H1 (cell line): ENCODE results near the gene EDN1. TPM values are rescaled to one million over a fixed set of nuclear protein-coding genes. Genes with fewer than 3 reads are reported as not detected.

Experiments used
- CTCF ChIA-PET: fragments of 300-600 bp; sonication (Branson Sonifier 250); formaldehyde crosslinking; loops from one replicate; lab custom pipeline; 2021; ENCODE audit not compliant: partially characterized antibody; lab: Charles Lee
- POLR2A ChIA-PET: fragments of 300-600 bp; sonication (Branson Sonifier 250); formaldehyde crosslinking; loops from one replicate; lab custom pipeline; 2021; ENCODE audit warnings: inconsistent platforms; ENCODE audit not compliant: partially characterized antibody; lab: Charles Lee
- DNase-seq, 2 experiments: peaks; one replicate each; pipeline versions ENCODE4 v3.0.0 to v3.0.0-alpha.2; 2010 to 2022; ENCODE audit warnings: low spot score in 2 of 2, low read depth in 1 of 2, mixed read lengths in 1 of 2
- FAIRE-seq: peaks from 2 replicates; lab custom pipeline; 2011; peaks lifted over from hg19 to GRCh38; lab: Jason Lieb, UNC
- H2AFZ ChIP-seq: 2 replicates; pipeline ENCODE4 v1.8.1; 2012; ENCODE audit warnings: low read length, inconsistent platforms
- H2AK5ac ChIP-seq: 2 replicates; pipeline ENCODE4 v1.6.1; 2013; ENCODE audit warnings: low read depth, low read length
- H2BK120ac ChIP-seq: replicated peaks from 2 replicates; pipeline ENCODE3; 2013; ENCODE audit warnings: low read depth, low read length, inconsistent platforms
- H2BK12ac ChIP-seq: 2 replicates; pipeline ENCODE4 v1.6.1; 2013; ENCODE audit warnings: low read depth, low read length
- H2BK15ac ChIP-seq: 2 replicates; pipeline ENCODE4 v1.6.1; 2013; ENCODE audit warnings: low read length
- H2BK20ac ChIP-seq: 2 replicates; pipeline ENCODE4 v1.6.1; 2013; ENCODE audit warnings: low read length
- H2BK5ac ChIP-seq: 2 replicates; pipeline ENCODE4 v1.6.1; 2013; ENCODE audit warnings: low read depth, low read length
- H3K14ac ChIP-seq: 2 replicates; pipeline ENCODE4 v1.6.1; 2013; ENCODE audit warnings: inconsistent platforms; ENCODE audit not compliant: insufficient read length
- H3K18ac ChIP-seq: 2 replicates; pipeline ENCODE4 v1.6.1; 2013; ENCODE audit warnings: low read length; ENCODE audit errors: extremely low read depth
- H3K23ac ChIP-seq: 2 replicates; pipeline ENCODE4 v1.6.1; 2013; ENCODE audit warnings: inconsistent platforms; ENCODE audit not compliant: insufficient read length
- H3K23me2 ChIP-seq: 2 replicates; pipeline ENCODE4 v1.6.1; 2013; ENCODE audit warnings: low read depth, low read length
- H3K27ac ChIP-seq: 2 replicates; pipeline ENCODE4 v1.6.1; 2011; ENCODE audit warnings: low read depth, low read length, inconsistent platforms
- H3K27me3 ChIP-seq, 4 experiments: replicated peaks in 1 of 4; 1 replicate in 1 of 4; 2 replicates in 3 of 4; pipeline versions ENCODE4 v1.6.1 to v1.8.1; 2011 to 2013; ENCODE audit warnings: low read length in 3 of 4, mild to moderate bottlenecking in 3 of 4, inconsistent platforms in 2 of 4, mixed read lengths in 2 of 4, moderate library complexity in 1 of 4; ENCODE audit not compliant: control insufficient read depth in 3 of 4, insufficient read depth in 3 of 4; ENCODE audit errors: extremely low read depth in 1 of 4
- H3K36me3 ChIP-seq, 4 experiments: 2 replicates each; pipeline versions ENCODE4 v1.6.1 to v1.8.1; 2011 to 2013; ENCODE audit warnings: mild to moderate bottlenecking in 4 of 4, low read length in 3 of 4, moderate library complexity in 2 of 4, control low read depth in 1 of 4, inconsistent platforms in 1 of 4; ENCODE audit not compliant: insufficient read depth in 4 of 4, control insufficient read depth in 2 of 4
- H3K4ac ChIP-seq: replicated peaks from 2 replicates; pipeline ENCODE3; 2013; ENCODE audit warnings: low read length, low read depth, mixed read lengths, inconsistent platforms; ENCODE audit not compliant: insufficient read length
- H3K4me1 ChIP-seq, 4 experiments: replicated peaks in 1 of 4; 1 replicate in 1 of 4; 2 replicates in 3 of 4; pipeline versions ENCODE4 v1.6.1 to v1.8.1; 2011 to 2013; ENCODE audit warnings: low read length in 3 of 4, inconsistent platforms in 2 of 4, mixed read lengths in 1 of 4; ENCODE audit not compliant: insufficient read depth in 4 of 4, control insufficient read depth in 3 of 4
- H3K4me2 ChIP-seq, 2 experiments: 2 replicates each; pipeline versions ENCODE4 v1.6.1 to v1.8.1; 2011 to 2013; ENCODE audit warnings: low read depth in 2 of 2, low read length in 2 of 2, control low read depth in 1 of 2, inconsistent platforms in 1 of 2, mild to moderate bottlenecking in 1 of 2; ENCODE audit not compliant: insufficient read depth in 1 of 2
- H3K4me3 ChIP-seq, 4 experiments: fragments of 200-600, 300-600 bp in 1 of 4; sonication (generic), shearing (Covaris generic), sonication (Bioruptor Twin) in 1 of 4; 2 replicates each; pipeline versions ENCODE4 v1.5.1 to v1.8.1; 2011 to 2016; ENCODE audit warnings: low read length in 4 of 4, low read depth in 3 of 4, control low read depth in 2 of 4, inconsistent platforms in 2 of 4, mild to moderate bottlenecking in 2 of 4, mixed read lengths in 1 of 4, moderate library complexity in 1 of 4; ENCODE audit not compliant: insufficient read depth in 2 of 4; ENCODE audit errors: extremely low read depth in 1 of 4
- H3K56ac ChIP-seq: replicated peaks from 2 replicates; pipeline ENCODE3; 2013; ENCODE audit warnings: low read depth, mild to moderate bottlenecking, mixed read lengths, low read length, inconsistent platforms; ENCODE audit not compliant: insufficient read length
- H3K79me1 ChIP-seq: 2 replicates; pipeline ENCODE4 v1.6.1; 2013; ENCODE audit warnings: low read depth, low read length, control low read depth
- H3K79me2 ChIP-seq, 2 experiments: 2 replicates each; pipeline versions ENCODE4 v1.6.1 to v1.8.1; 2012 to 2013; ENCODE audit warnings: low read length in 2 of 2, mild to moderate bottlenecking in 2 of 2, inconsistent platforms in 1 of 2; ENCODE audit not compliant: insufficient read depth in 2 of 2, control insufficient read depth in 1 of 2
- H3K9ac ChIP-seq, 4 experiments: replicated peaks in 1 of 4; 1 replicate in 1 of 4; 2 replicates in 3 of 4; pipeline versions ENCODE4 v1.6.1 to v1.8.1; 2011 to 2013; ENCODE audit warnings: low read depth in 3 of 4, low read length in 3 of 4, control low read depth in 2 of 4, mild to moderate bottlenecking in 2 of 4, moderate library complexity in 2 of 4, inconsistent platforms in 1 of 4; ENCODE audit errors: extremely low read depth in 1 of 4
- H3K9me3 ChIP-seq, 2 experiments: 2 replicates each; pipeline versions ENCODE4 v1.6.1 to v1.8.1; 2012 to 2013; ENCODE audit warnings: mild to moderate bottlenecking in 2 of 2, moderate library complexity in 2 of 2, control low read depth in 1 of 2, inconsistent platforms in 1 of 2, low read depth in 1 of 2, low read length in 1 of 2, mixed read lengths in 1 of 2; ENCODE audit not compliant: insufficient read depth in 2 of 2
- H4K20me1 ChIP-seq, 2 experiments: replicated peaks in 1 of 2; 2 replicates each; pipeline versions ENCODE3 to v1.8.1; 2011 to 2013; ENCODE audit warnings: inconsistent platforms in 2 of 2, low read length in 2 of 2, mild to moderate bottlenecking in 1 of 2; ENCODE audit not compliant: insufficient read depth in 2 of 2, control insufficient read depth in 1 of 2
- H4K5ac ChIP-seq: 2 replicates; pipeline ENCODE4 v1.6.1; 2013; ENCODE audit warnings: low read length, low read depth, mixed read lengths, inconsistent platforms; ENCODE audit not compliant: insufficient read length
- H4K8ac ChIP-seq: 2 replicates; pipeline ENCODE4 v1.8.0; 2013; ENCODE audit warnings: mild to moderate bottlenecking, moderate library complexity, low read length, inconsistent platforms; ENCODE audit not compliant: insufficient read depth; ENCODE audit errors: extremely low read depth
- H4K91ac ChIP-seq: replicated peaks from 2 replicates; pipeline ENCODE3; 2013; ENCODE audit warnings: low read length, mixed read lengths, inconsistent platforms; ENCODE audit not compliant: insufficient read length
- ATF2 ChIP-seq: IDR thresholded peaks from 2 replicates; pipeline ENCODE4 v1.6.1; 2012; ENCODE audit warnings: low read length, inconsistent platforms
- CBX8 ChIP-seq: fragments of 300-800, 300-1000 bp; sonication (generic); IDR thresholded peaks from 2 replicates; pipeline ENCODE4 v1.7.1; 2016; ENCODE audit warnings: low read depth, low read length, borderline replicate concordance
- CHD1 ChIP-seq: IDR thresholded peaks from 2 replicates; pipeline ENCODE4 v1.6.1; 2012; ENCODE audit warnings: low read depth, low read length, improper control_type of control experiment
- CREB1 ChIP-seq: IDR thresholded peaks from 2 replicates; pipeline ENCODE4 v1.6.1; 2012; ENCODE audit warnings: inconsistent platforms
- HDAC2 ChIP-seq, 2 experiments: fragments of 300-600 bp in 1 of 2; sonication (generic) in 1 of 2; IDR thresholded peaks; 2 replicates each; pipeline ENCODE4 v1.6.1; 2011 to 2012; ENCODE audit warnings: low read depth in 2 of 2, low read length in 2 of 2, mild to moderate bottlenecking in 2 of 2, moderate library complexity in 2 of 2, borderline replicate concordance in 1 of 2, inconsistent platforms in 1 of 2
- KDM4A ChIP-seq: IDR thresholded peaks from one replicate; pipeline ENCODE4 v1.7.1; 2012; ENCODE audit warnings: low read depth, mild to moderate bottlenecking, moderate library complexity, low read length, inconsistent platforms; ENCODE audit not compliant: severe bottlenecking
- KDM5A ChIP-seq: fragments of 200-600 bp; IDR thresholded peaks from 2 replicates; pipeline ENCODE4 v1.7.1; 2012; ENCODE audit warnings: mild to moderate bottlenecking, low read length, inconsistent platforms, mixed read lengths
- SAP30 ChIP-seq: fragments of 300-600 bp; sonication (generic); IDR thresholded peaks from 2 replicates; pipeline ENCODE4 v1.7.1; 2012; ENCODE audit warnings: low read length, moderate library complexity, mild to moderate bottlenecking, inconsistent platforms; ENCODE audit not compliant: insufficient read depth, insufficient replicate concordance
- TAF7 ChIP-seq: optimal IDR thresholded peaks from 2 replicates; pipeline ENCODE3; 2011; ENCODE audit warnings: low read depth, mild to moderate bottlenecking, inconsistent platforms, low read length, moderate library complexity, borderline replicate concordance
- USF2 ChIP-seq: IDR thresholded peaks from 2 replicates; pipeline ENCODE4 v1.6.1; 2011; ENCODE audit warnings: low read length, improper control_type of control experiment
- ZNF274 ChIP-seq: IDR thresholded peaks from 2 replicates; pipeline ENCODE4 v1.7.0; 2012; ENCODE audit warnings: low read length, borderline replicate concordance; ENCODE audit errors: extremely low read depth
- WGBS, 2 experiments: shearing (Covaris generic) in 1 of 2; methylation state at CpG; one replicate each; pipeline versions ENCODE4 v1.1.6 to v1.1.7; 2013 to 2015; ENCODE audit warnings: low lambda C conversion rate in 2 of 2, mixed read lengths in 2 of 2, inconsistent platforms in 1 of 2, low coverage in 1 of 2, missing lambda C conversion rate in 1 of 2; ENCODE audit not compliant: insufficient replicate concordance in 2 of 2, insufficient coverage in 1 of 2, insufficient read length in 1 of 2; ENCODE audit errors: extremely low coverage in 1 of 2, missing lambda C conversion rate in 1 of 2; 5-methylcytosine and 5-hydroxymethylcytosine counted together
- polyA plus RNA-seq, 7 experiments: library from polyadenylated mRNA; depleted of rRNA in 3 of 7; stranded (reverse) in 5 of 7; unstranded in 2 of 7; fragments of >200 nt in 5 of 7; fragments of 200-250 nt in 2 of 7; gene quantifications; 1 replicate in 5 of 7; 2 replicates in 1 of 7; 4 replicates in 1 of 7; pipeline versions ENCODE4 v1.2.1 to v1.2.3, GENCODE V29; 2011 to 2013; ENCODE audit warnings: missing spikeins in 2 of 7, mixed read lengths in 2 of 7
- total RNA-seq: library from RNA; stranded (reverse); fragmentation: NEBNext Ultra II Directional; extraction: Animal tissue kit (Norgen Biotek cat#: 25700); gene quantifications from 2 replicates; pipeline ENCODE4 v1.2.1, GENCODE V29; 2021

Gene EDN1
- total and polyA plus RNA-seq, 2 of the 8 experiments (the other 6 are each of a cell fraction or from before 2014, with no cell fraction given): 0.23 to 1.1 TPM

GRCh38 chr6:12327391-12327790 is 37.2 kb downstream of the EDN1 start:
- H2BK120ac ChIP-seq: no peak overlapping the region
- CTCF ChIA-PET: interaction anchor here (1.6 kb wide), 1 partner anchor 9 kb away, joined by 4 read pairs; no protein-coding TSS in a partner anchor
- no peaks in the 10 kb centered on the region; a peak in 1 of 4 replicates for H3K9me3 ChIP-seq
- no peak overlapping the region for H2AK5ac ChIP-seq
- no peak overlapping the region for H4K8ac ChIP-seq
- no peak overlapping the region for H2BK5ac ChIP-seq
- DNase-seq (no peak), FAIRE-seq (no peak)
- no peak overlapping the region for H2AFZ ChIP-seq
- H3K14ac ChIP-seq: no peak overlapping the region
- no peak overlapping the region for H3K27ac ChIP-seq
- no peak overlapping the region for H4K5ac ChIP-seq
- no peak overlapping the region for H2BK15ac ChIP-seq
- no peak overlapping the region for H4K91ac ChIP-seq
- H3K79me1 ChIP-seq: no peaks in the 10 kb centered on the region
- H3K4me3 ChIP-seq: no peak overlapping the region
- H3K79me2 ChIP-seq: no peaks in the 10 kb centered on the region
- no peak overlapping the region for H3K56ac ChIP-seq
- no peak overlapping the region for H3K4ac ChIP-seq
- H2BK20ac ChIP-seq: no peak overlapping the region
- 68% methylated on average over 2 of the region's 2 CpGs; no CpG with 5 or more reads in 1 of the 2 experiments for WGBS, 2 experiments
- POLR2A ChIA-PET: no interaction called here
- no peak overlapping the region for H3K9ac ChIP-seq
- no peak overlapping the region for H3K4me2 ChIP-seq
- H3K36me3 ChIP-seq: no peaks in the 10 kb centered on the region
- H4K20me1 ChIP-seq: no peaks in the 10 kb centered on the region
- H3K27me3 ChIP-seq: peaks cover 0 to 3% (median 0%) of the 10 kb centered on the region in 4 experiments; a peak in 1 of 7 replicates
- peaks cover 1 to 26% (median 21%) of the 10 kb centered on the region in 4 experiments; a peak in 6 of 7 replicates for H3K4me1 ChIP-seq
- no peak overlapping the region for H3K23ac ChIP-seq
- H2BK12ac ChIP-seq: no peak overlapping the region
- H3K23me2 ChIP-seq: no peaks in the 10 kb centered on the region
- H3K18ac ChIP-seq: no peak overlapping the region
- no peak for TF ChIP-seq SAP30
- TF ChIP-seq CHD1: no peak
- TF ChIP-seq KDM4A: no peak
- no peak for TF ChIP-seq ZNF274
- TF ChIP-seq CBX8: no peak
- no peak for TF ChIP-seq CREB1
- TF ChIP-seq TAF7: no peak
- no peak for TF ChIP-seq ATF2
- no peak for TF ChIP-seq KDM5A
- no peak for TF ChIP-seq USF2
- TF ChIP-seq HDAC2 (IDR thresholded peaks at IDR 0.05; ENCODE audit: borderline replicate concordance in 1 of 2, low read depth in 2 of 2, low read length in 2 of 2): no peak
